ENCODE measurements around the gene TNFRSF12A.
A peak's percentile ranks its signal among the peaks of the same experiment; 100 is the strongest.
"Not testable (repeated sequence)": the region's sequence is repeated elsewhere in the genome, so short reads cannot be mapped to it uniquely, and the experiment has no call there.

TNFRSF12A gene

GRCh38 chr16:3065742-3066439 lies 45.7 kb downstream of the TNFRSF12A start:
- Histone ChIP-seq H3K4me2 (ENCODE audit: low read depth, low read length, poor library complexity, severe bottlenecking) (peak overlapping the region; percentile 99), H3K79me2 (ENCODE audit: insufficient read depth, low read length) (peaks cover 45% of the 10 kb centered on the region), H3F3A (ENCODE audit: low read depth) (no peaks in the 10 kb centered on the region), H4K20me1 (ENCODE audit: insufficient read depth, low read length, poor library complexity, severe bottlenecking) (peaks cover 20% of the 10 kb centered on the region), H3K4me3 (ENCODE audit: low read length, poor library complexity, severe bottlenecking) (peak overlapping the region; percentile 95), H3K27me3 (ENCODE audit: insufficient read depth, low read length, poor library complexity, severe bottlenecking) (no peaks in the 10 kb centered on the region), H3K36me3 (ENCODE audit: insufficient read depth, low read length) (no peaks in the 10 kb centered on the region), H3K4me1 (ENCODE audit: insufficient read depth, low read length, poor library complexity, severe bottlenecking) (peaks cover 13% of the 10 kb centered on the region), H3K9ac (ENCODE audit: low read depth, low read length, poor library complexity, severe bottlenecking) (peak overlapping the region; percentile 87), H3K9me2 (replicated peaks; ENCODE audit: low read depth, low read length) (no peaks in the 10 kb centered on the region), H2AFZ (ENCODE audit: low read length) (0 out of 2 replicates have a peak overlapping the region, but pooled peaks have one; percentile 80), H3K9me3 (ENCODE audit: insufficient read depth, low read depth, low read length) (no peaks in the 10 kb centered on the region)
- TF ChIP-seq EZH2phosphoT487 (IDR thresholded peaks at IDR 0.05; ENCODE audit: borderline replicate concordance) (no peak), CTCF (conservative IDR thresholded peaks at IDR 0.05; ENCODE audit: low read length) (no peak)

GRCh38 chr16:3066440-3066748 lies 46.2 kb downstream of the TNFRSF12A start:
- no peak for TF ChIP-seq EZH2phosphoT487 (IDR thresholded peaks at IDR 0.05; ENCODE audit: borderline replicate concordance)
- no peak for TF ChIP-seq CTCF (conservative IDR thresholded peaks at IDR 0.05; ENCODE audit: low read length)
- H3K4me3 ChIP-seq (ENCODE audit: low read length, poor library complexity, severe bottlenecking), result peak overlapping the region; percentile 95
- peak overlapping the region; percentile 99 for H3K4me2 ChIP-seq (ENCODE audit: low read depth, low read length, poor library complexity, severe bottlenecking)

GRCh38 chr16:3068487-3068886 lies 48.3 kb downstream of the TNFRSF12A start:
- Histone ChIP-seq H3K4me1 (ENCODE audit: insufficient read depth, low read length, poor library complexity, severe bottlenecking) (peaks cover 26% of the 10 kb centered on the region), H3K79me2 (ENCODE audit: insufficient read depth, low read length) (peaks cover 45% of the 10 kb centered on the region), H4K20me1 (ENCODE audit: insufficient read depth, low read length, poor library complexity, severe bottlenecking) (peaks cover 20% of the 10 kb centered on the region), H3K9me3 (ENCODE audit: insufficient read depth, low read depth, low read length) (no peaks in the 10 kb centered on the region), H3K9me2 (replicated peaks; ENCODE audit: low read depth, low read length) (no peaks in the 10 kb centered on the region), H3K27me3 (ENCODE audit: insufficient read depth, low read length, poor library complexity, severe bottlenecking) (no peaks in the 10 kb centered on the region), H3K36me3 (ENCODE audit: insufficient read depth, low read length) (no peaks in the 10 kb centered on the region), H3K9ac (ENCODE audit: low read depth, low read length, poor library complexity, severe bottlenecking) (peak overlapping the region; percentile 87), H3K4me2 (ENCODE audit: low read depth, low read length, poor library complexity, severe bottlenecking) (peak overlapping the region; percentile 99), H3F3A (ENCODE audit: low read depth) (no peaks in the 10 kb centered on the region), H3K4me3 (ENCODE audit: low read length, poor library complexity, severe bottlenecking) (peak overlapping the region; percentile 95), H2AFZ (ENCODE audit: low read length) (no peak overlapping the region)
- no peak for TF ChIP-seq EZH2phosphoT487 (IDR thresholded peaks at IDR 0.05; ENCODE audit: borderline replicate concordance)
- TF ChIP-seq CTCF (conservative IDR thresholded peaks at IDR 0.05; ENCODE audit: low read length), result no peak

More at GRCh38 chr16:3066440-3066748, 46.2 kb downstream of the TNFRSF12A start:
- peaks cover 17% of the 10 kb centered on the region for H3K4me1 ChIP-seq (ENCODE audit: insufficient read depth, low read length, poor library complexity, severe bottlenecking)
- H3F3A ChIP-seq (ENCODE audit: low read depth), result no peaks in the 10 kb centered on the region
- no peak overlapping the region for H2AFZ ChIP-seq (ENCODE audit: low read length)
- peaks cover 20% of the 10 kb centered on the region for H4K20me1 ChIP-seq (ENCODE audit: insufficient read depth, low read length, poor library complexity, severe bottlenecking)
- no peaks in the 10 kb centered on the region for H3K9me2 ChIP-seq (replicated peaks; ENCODE audit: low read depth, low read length)
- peak overlapping the region; percentile 87 for H3K9ac ChIP-seq (ENCODE audit: low read depth, low read length, poor library complexity, severe bottlenecking)
- peaks cover 45% of the 10 kb centered on the region for H3K79me2 ChIP-seq (ENCODE audit: insufficient read depth, low read length)
- no peaks in the 10 kb centered on the region for H3K27me3 ChIP-seq (ENCODE audit: insufficient read depth, low read length, poor library complexity, severe bottlenecking)
- no peaks in the 10 kb centered on the region for H3K36me3 ChIP-seq (ENCODE audit: insufficient read depth, low read length)
- no peaks in the 10 kb centered on the region for H3K9me3 ChIP-seq (ENCODE audit: insufficient read depth, low read depth, low read length)

- H2AFZ ChIP-seq (ENCODE audit: low read length); H3K27me3 ChIP-seq (ENCODE audit: insufficient read depth, low read length, poor library complexity, severe bottlenecking); H3K36me3 ChIP-seq (ENCODE audit: insufficient read depth, low read length); H3K9ac ChIP-seq (ENCODE audit: low read depth, low read length, poor library complexity, severe bottlenecking); H3F3A ChIP-seq (ENCODE audit: low read depth); H3K9me2 ChIP-seq (replicated peaks; ENCODE audit: low read depth, low read length); H3K9me3 ChIP-seq (ENCODE audit: insufficient read depth, low read depth, low read length); H3K4me3 ChIP-seq (ENCODE audit: low read length, poor library complexity, severe bottlenecking); H3K4me2 ChIP-seq (ENCODE audit: low read depth, low read length, poor library complexity, severe bottlenecking): not testable (repeated sequence)
- Histone ChIP-seq H4K20me1 (ENCODE audit: insufficient read depth, low read length, poor library complexity, severe bottlenecking) (peaks cover 20% of the 10 kb centered on the region), H3K79me2 (ENCODE audit: insufficient read depth, low read length) (peaks cover 45% of the 10 kb centered on the region), H3K4me1 (ENCODE audit: insufficient read depth, low read length, poor library complexity, severe bottlenecking) (peaks cover 33% of the 10 kb centered on the region)
Measured at GRCh38 chr16:3069146-3069545, 49.0 kb downstream of the TNFRSF12A start.
